LNCAP (cell line): Measurements from ENCODE around the gene PLXNA3.

Source experiments
- CTCF ChIP-seq: fragments of 450-650 bp; IDR thresholded peaks from 2 replicates; pipeline ENCODE4 v1.5.1; 2017; ENCODE audit warnings: mild to moderate bottlenecking

The PLXNA3 gene

DNA sequence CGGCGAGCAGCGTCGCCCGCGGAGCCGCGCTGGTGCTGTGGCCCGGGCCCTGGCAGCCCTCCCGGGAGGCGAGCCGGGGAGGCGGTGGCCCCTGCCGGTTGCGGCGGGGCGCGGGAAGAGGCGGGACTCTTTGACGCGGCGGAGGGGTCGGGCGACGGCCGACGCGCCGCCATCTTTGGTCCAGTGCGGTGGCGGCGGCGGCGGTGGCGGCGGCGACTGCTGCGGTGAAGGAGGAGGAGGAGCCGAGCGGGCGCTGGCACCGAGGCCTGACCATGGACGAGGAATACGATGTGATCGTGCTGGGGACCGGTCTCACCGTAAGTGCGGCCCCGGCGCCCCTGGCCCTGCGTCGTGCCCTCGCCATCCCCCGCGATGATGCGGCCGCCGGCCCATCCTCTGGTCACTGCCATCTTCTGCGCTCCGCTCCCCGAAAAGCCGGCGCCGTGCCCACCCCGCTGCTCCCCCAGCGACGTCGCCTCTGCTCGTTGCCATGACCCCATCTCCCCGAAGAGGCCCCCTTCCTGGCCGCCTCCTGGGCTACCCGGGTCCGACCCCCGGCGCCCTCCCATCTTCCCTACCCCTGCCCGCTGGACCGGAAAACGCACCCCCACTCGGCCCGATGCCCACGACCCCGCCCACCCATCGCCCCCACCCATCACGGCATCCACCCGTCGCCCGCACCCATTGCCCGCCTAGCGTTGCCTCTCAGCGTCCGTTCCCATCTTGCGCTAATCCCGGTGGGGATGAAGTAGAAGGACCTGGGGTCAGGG is 20.9 kb upstream of the PLXNA3 start, which contains the start of gene GDI1:
Gene GDI1 (plus strand): TSS at position 172 of the 770 bp plus-strand sequence. CDS start 101 bp downstream, at position 273.
- no peak for TF ChIP-seq CTCF

DNA sequence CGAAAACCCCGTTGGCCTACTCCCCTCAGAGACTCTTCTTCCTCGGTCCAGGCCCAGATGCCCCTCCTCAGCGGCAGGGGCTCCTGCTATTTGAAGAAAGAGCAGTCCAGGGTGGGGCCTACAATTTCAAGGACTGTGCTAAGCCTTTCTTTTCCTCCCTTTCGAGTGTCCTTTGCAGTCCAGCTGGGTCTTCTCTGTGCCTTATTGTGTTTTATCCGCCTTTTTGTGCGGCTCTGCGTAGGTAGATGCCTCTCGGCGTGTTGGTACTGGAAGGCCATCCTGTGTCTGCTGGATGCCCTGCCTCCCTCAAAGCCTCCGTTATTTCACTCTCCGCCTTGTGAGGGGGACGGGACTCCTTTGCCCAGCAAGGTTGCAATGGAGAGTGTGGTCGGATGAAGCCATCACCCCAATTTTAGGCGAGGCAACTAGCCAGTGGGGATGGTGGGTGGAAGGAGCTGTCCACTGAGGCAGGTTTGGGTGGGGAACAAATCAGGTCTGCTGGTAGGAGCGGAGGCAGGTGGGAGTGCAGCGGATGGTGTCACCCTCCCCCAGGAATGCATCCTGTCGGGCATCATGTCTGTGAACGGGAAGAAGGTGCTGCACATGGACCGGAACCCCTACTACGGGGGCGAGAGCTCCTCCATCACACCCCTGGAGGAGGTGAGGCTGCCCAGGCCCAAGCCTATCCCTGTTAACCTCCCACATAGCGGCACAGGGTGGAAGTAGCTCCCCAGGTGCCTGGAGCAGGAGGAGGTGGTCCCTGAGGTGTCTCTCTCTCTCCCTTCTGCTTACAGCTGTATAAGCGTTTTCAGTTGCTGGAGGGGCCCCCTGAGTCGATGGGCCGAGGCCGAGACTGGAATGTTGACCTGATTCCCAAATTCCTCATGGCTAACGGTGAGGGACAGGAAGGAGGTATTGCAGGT is 19.8 kb upstream of the PLXNA3 start:
- no peak for TF ChIP-seq CTCF

DNA sequence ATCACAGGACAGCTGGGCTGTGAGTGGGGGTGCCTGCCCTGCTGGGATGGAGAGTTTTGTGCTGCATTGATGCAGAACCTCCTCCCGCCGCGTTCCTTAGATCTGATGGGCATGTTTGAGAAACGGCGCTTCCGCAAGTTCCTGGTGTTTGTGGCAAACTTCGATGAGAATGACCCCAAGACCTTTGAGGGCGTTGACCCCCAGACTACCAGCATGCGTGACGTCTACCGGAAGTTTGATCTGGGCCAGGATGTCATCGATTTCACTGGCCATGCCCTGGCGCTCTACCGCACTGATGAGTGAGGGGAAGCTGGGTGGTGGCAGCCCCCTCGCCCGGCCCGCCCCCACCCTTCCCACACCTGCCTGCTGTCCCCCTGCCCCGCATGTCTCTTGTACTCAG is 18.2 kb upstream of the PLXNA3 start:
- TF ChIP-seq CTCF: no peak

GRCh38 chrX:154440623-154441357 is 17.3 kb upstream of the PLXNA3 start:
- TF ChIP-seq CTCF: no peak

DNA sequence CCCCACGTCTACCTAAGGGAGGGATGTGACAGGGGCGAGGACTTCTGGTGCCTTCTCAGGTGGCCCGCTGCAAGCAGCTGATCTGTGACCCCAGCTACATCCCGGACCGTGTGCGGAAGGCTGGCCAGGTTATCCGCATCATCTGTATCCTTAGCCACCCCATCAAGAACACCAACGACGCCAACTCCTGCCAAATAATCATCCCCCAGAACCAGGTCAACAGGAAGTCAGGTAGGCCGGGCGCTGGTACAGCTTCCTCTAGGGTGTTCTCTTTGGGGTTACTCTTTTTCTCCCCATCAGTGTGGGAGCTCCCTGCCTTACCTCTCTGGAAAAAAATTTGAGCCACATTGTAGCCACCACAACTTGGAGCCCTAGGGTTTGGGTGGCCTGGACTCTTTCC is 16.5 kb upstream of the PLXNA3 start:
- no peak for TF ChIP-seq CTCF

GRCh38 chrX:154441984-154442707 is 15.9 kb upstream of the PLXNA3 start:
- TF ChIP-seq CTCF: no peak
